Measurements from ENCODE around the gene RYR2. TPM values are rescaled to one million over a fixed set of nuclear protein-coding genes. Genes with fewer than 3 reads are reported as not detected.

The RYR2 gene
- total and polyA plus RNA-seq, 2 of the 8 experiments (the other 6 are each of a cell fraction or from before 2014, with no cell fraction given): 1.3 to 4.4 TPM

- no peak overlapping the region for H3K18ac ChIP-seq (ENCODE audit: extremely low read depth, low read length)
- H2BK20ac ChIP-seq (ENCODE audit: low read length): no peak overlapping the region
- no peak overlapping the region for H3K27ac ChIP-seq (ENCODE audit: low read depth, low read length)
- H2BK120ac ChIP-seq (replicated peaks; ENCODE audit: low read depth, low read length): no peak overlapping the region
- H2BK5ac ChIP-seq (ENCODE audit: low read depth, low read length): no peak overlapping the region
- H3K36me3 ChIP-seq (ENCODE audit: control insufficient read depth in 2 of 4, insufficient read depth in 4 of 4, low read length in 3 of 4): no peaks in the 10 kb centered on the region
- no peak overlapping the region for H3K4ac ChIP-seq (replicated peaks; ENCODE audit: insufficient read length, low read depth, low read length)
- H3K14ac ChIP-seq (ENCODE audit: insufficient read length): no peak overlapping the region
- no peaks in the 10 kb centered on the region for H3K9me3 ChIP-seq (ENCODE audit: insufficient read depth in 2 of 2, low read depth in 1 of 2, low read length in 1 of 2)
- no peak overlapping the region for H3K4me3 ChIP-seq (ENCODE audit: extremely low read depth in 1 of 4, insufficient read depth in 2 of 4, low read depth in 3 of 4, low read length in 4 of 4)
- no peak overlapping the region for H2AK5ac ChIP-seq (ENCODE audit: low read depth, low read length)
- POLR2A ChIA-PET (ENCODE audit: partially characterized antibody): no interaction called here
- no peak overlapping the region for H2BK12ac ChIP-seq (ENCODE audit: low read depth, low read length)
- H3K4me1 ChIP-seq (replicated peaks in 1 of 4; ENCODE audit: control insufficient read depth in 3 of 4, insufficient read depth in 4 of 4, low read length in 3 of 4): peaks cover 0 to 2% (median 0%) of the 10 kb centered on the region in 4 experiments; a peak in 1 of 7 replicates
- H2BK15ac ChIP-seq (ENCODE audit: low read length): no peak overlapping the region
- no peaks in the 10 kb centered on the region for H3K79me1 ChIP-seq (ENCODE audit: low read depth, low read length)
- no peaks in the 10 kb centered on the region for H4K20me1 ChIP-seq (replicated peaks in 1 of 2; ENCODE audit: control insufficient read depth in 1 of 2, insufficient read depth in 2 of 2, low read length in 2 of 2)
- H2AFZ ChIP-seq (ENCODE audit: low read length): no peak overlapping the region
- no peak for DNase-seq (ENCODE audit: low read depth in 1 of 2, low spot score in 2 of 2)
- no peaks in the 10 kb centered on the region for H3K23me2 ChIP-seq (ENCODE audit: low read depth, low read length)
- no peaks in the 10 kb centered on the region for H3K27me3 ChIP-seq (replicated peaks in 1 of 4; ENCODE audit: control insufficient read depth in 3 of 4, extremely low read depth in 1 of 4, insufficient read depth in 3 of 4, low read length in 3 of 4)
- CTCF ChIA-PET (ENCODE audit: partially characterized antibody): interaction anchor here (1.1 kb wide), 1 partner anchor 18 kb away, joined by 3 read pairs; no protein-coding TSS in a partner anchor
- no peak overlapping the region for H4K8ac ChIP-seq (ENCODE audit: extremely low read depth, insufficient read depth, low read length)
- H4K5ac ChIP-seq (ENCODE audit: insufficient read length, low read depth, low read length): no peak overlapping the region
- H3K4me2 ChIP-seq (ENCODE audit: insufficient read depth in 1 of 2, low read depth in 2 of 2, low read length in 2 of 2): no peak overlapping the region
- H3K56ac ChIP-seq (replicated peaks; ENCODE audit: insufficient read length, low read depth, low read length): no peak overlapping the region
- no peak overlapping the region for H3K9ac ChIP-seq (replicated peaks in 1 of 4; ENCODE audit: extremely low read depth in 1 of 4, low read depth in 3 of 4, low read length in 3 of 4)
- no peak overlapping the region for H4K91ac ChIP-seq (replicated peaks; ENCODE audit: insufficient read length, low read length)
- no peak for FAIRE-seq
- WGBS, 2 experiments (ENCODE audit: extremely low coverage in 1 of 2, insufficient coverage in 1 of 2, insufficient read length in 1 of 2, insufficient replicate concordance in 2 of 2, low coverage in 1 of 2, low lambda C conversion rate in 2 of 2, missing lambda C conversion rate in 1 of 2): 82% methylated on average over 3 of the region's 3 CpGs; no CpG with 5 or more reads in 1 of the 2 experiments
- H3K23ac ChIP-seq (ENCODE audit: insufficient read length): no peak overlapping the region
- H3K79me2 ChIP-seq (ENCODE audit: control insufficient read depth in 1 of 2, insufficient read depth in 2 of 2, low read length in 2 of 2): no peaks in the 10 kb centered on the region
- TF ChIP-seq BRCA1 (IDR thresholded peaks at IDR 0.05; ENCODE audit: low read depth, low read length): no peak
- no peak for TF ChIP-seq NANOG (IDR thresholded peaks at IDR 0.05; ENCODE audit: insufficient read depth, low read depth, low read length, poor library complexity, severe bottlenecking)
- TF ChIP-seq ATF2 (IDR thresholded peaks at IDR 0.05; ENCODE audit: low read length): no peak
- TF ChIP-seq POLR2AphosphoS5 (IDR thresholded peaks at IDR 0.05; ENCODE audit: low read depth, low read length): no peak
Observed at GRCh38 chr1:237673631-237674030, 631.6 kb downstream of the RYR2 start.
